Putamen (tissue), 1 donor: ENCODE results near the gene FAM53B.

Experiments used
- DNase-seq: peaks from one replicate; pipeline ENCODE4 v3.0.0-alpha.2; 2016; ENCODE audit warnings: low spot score

Gene FAM53B

DNA sequence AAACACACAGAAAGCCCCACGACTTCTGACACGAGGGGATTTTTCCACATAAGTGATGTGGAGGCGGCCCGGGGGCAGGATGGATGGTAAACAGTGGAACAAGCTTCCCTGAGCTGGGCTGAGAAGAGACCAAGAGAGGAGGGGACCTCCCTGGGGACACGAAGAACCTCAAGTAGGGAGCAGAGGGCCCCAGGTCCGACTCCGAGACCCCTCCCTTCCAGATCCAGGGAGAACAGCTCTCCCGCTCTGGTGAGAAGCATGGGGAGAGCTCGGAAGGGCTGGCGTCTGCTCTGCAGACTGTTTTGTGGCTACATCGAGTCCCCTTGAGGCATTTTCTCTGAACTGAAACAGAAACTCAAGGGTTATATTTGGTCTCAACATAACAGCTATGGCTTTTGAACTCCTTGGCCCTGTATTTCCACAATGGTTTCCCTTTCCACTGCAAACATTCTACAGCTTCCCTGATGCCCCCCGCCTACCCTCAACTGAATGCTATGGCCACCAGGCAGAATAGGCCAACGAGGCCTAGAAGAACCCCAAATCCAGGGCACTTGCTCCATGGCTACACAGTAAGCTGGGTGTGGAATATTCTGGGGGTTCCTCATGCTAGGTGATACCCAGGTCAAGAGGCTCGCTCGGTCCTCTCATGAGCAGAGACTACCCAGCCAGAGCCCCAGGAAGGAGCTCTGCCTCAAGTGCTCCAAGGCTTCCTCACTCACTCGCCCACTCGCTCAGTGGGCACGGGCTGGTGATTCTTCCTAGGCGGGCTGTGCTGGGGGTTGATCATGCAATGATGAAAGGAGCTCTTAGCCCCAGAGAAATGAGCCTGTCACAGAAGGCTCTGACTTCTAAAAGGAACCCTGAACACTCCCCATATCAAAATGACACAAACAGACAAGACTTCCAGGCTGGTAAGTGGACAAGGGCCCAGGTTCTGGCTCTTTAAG is 47.5 kb downstream of the FAM53B start:
- DNase-seq: no peak

DNA sequence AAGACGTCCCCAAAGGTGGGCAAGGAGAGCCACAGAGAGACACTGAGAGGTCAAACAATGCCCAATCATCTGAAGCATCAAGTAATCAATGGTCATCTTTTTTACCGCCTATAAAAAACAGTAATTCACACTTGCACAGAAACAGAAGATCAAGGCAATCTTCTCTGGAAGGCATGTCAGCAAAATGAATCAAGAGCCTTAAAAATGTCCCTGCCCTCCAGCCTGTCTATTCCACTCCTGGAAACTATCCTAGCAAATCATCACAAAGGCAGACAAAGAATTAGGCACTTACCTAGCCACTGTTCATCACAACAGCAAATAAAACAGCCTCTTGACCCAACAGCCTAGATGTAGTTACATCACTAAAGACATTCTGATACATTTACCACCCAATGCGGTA is 48.9 kb downstream of the FAM53B start:
- DNase-seq: no peak

DNA sequence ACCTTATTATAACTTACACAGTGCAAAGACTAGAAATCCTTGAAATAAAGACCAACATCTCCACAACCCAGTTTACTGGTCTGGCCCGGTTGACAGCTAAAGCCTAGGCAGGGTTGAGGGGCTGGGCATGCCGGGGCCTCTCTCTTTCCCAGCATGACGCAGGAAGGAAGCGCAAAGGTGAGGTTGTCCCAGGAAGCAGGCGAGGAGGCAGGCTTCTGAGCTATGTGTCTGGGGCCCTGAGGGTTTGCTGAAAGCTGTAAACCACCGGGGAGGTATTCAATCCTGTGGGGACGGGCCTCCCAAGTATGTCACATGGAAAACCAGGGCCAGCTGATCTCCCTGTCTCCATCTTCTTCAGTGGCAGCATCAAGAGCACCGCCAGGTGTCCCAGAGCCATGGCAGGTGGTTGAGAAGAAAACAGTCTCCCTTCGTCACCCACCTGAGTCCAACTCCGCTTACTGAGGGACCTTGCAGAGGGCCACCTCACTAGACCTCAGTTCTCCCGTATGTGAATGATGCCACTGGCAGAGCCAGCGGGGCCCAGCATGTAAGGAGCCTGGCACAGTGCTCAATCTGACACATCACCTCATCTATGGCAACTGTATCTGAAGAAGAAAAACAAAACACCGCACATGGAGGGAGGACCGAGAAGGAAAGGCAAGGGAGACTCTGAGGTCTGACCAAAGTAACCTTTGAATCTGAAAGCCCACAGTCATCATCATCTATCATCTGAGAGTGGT is 49.5 kb downstream of the FAM53B start:
- no peak for DNase-seq

GRCh38 chr10:124693801-124694416 is 50.3 kb downstream of the FAM53B start:
- DNase-seq: no peak

GRCh38 chr10:124693396-124693795 is 50.8 kb downstream of the FAM53B start:
- no peak for DNase-seq

- DNase-seq: no peak
Measured at GRCh38 chr10:124692100-124692446, 52.1 kb downstream of the FAM53B start.

DNA sequence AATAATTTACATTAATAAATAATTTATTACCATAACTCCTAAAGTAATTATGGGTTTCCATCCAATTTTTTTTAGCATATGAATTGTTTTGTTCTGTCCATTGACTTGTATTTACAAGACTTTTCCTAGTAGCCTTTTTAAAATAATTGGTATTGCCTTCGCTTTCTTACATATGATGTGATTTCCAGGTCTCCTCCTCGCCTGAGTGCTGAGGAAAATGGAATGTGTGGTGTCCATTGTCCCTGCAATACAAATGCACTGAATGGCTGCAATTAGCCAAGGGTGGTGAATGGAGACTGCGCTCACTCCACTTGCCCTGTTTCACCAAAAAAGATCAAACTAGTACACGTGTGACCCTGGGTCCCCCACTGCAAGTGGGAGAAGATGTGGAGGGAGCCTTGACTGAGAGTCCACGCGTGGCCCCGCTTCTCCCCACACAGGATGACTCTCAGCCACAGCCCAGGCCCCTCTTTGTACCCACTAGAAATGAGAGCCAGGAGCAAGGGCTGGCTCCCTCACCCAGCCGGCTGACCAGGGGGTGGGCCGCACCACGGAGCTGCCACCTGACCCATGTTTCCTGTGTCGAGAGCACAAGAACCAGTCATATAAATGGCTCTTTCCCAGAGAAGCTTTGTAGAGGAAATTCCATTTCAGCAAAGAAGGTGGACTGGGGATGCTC is 52.6 kb downstream of the FAM53B start:
- no peak for DNase-seq

GRCh38 chr10:124691002-124691401 is 53.2 kb downstream of the FAM53B start:
- DNase-seq: no peak

GRCh38 chr10:124689911-124690498 is 54.2 kb downstream of the FAM53B start:
- no peak for DNase-seq

- no peak for DNase-seq
Measured at GRCh38 chr10:124688889-124689670, 55.1 kb downstream of the FAM53B start.

GRCh38 chr10:124688386-124688785 is 55.8 kb downstream of the FAM53B start:
- no peak for DNase-seq

GRCh38 chr10:124686707-124687376 is 57.3 kb downstream of the FAM53B start:
- DNase-seq: peak; percentile 97

DNA sequence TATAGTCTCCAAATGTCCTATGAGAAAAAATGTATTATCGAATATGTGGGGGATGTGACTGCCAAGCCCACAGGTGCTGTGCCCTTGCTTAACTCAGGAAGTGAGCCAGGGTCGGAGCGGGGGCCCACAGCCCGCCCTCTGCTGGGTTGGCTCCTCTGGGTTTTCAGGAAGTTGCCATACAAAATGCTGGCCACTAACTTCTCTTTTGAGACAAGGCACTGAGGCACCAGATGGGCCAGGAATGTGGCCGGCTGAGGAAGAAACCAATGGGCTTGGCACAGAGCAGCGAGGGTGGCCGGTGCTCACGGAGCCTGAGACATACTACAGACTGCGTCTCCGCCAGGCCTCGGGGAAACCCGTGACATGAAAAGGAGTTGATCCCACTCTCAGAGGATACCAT is 58.9 kb downstream of the FAM53B start:
- no peak for DNase-seq

GRCh38 chr10:124683814-124684213 is 60.4 kb downstream of the FAM53B start:
- DNase-seq: no peak

GRCh38 chr10:124681626-124682552 is 62.3 kb downstream of the FAM53B start:
- no peak for DNase-seq

- DNase-seq: no peak
Measured at GRCh38 chr10:124681091-124681490, 63.1 kb downstream of the FAM53B start.

DNA sequence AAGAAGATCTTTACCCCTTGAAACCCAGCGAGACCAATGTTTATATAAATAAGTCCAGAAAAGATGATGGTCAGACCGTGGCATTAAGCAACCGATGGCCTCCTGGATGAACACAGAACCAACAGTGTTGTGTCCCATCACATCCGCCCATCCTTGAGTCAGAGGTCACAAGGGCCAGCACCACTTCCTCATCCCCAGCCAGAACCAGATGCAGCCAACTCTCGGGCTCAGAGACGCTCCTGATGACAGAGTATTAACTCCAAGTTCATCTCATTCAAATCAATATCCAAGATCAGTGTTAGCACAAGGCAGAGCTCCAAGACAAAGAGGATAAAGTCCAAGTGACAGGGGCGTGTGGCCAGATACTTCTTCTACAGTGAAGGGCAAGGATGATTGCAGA is 63.5 kb downstream of the FAM53B start:
- no peak for DNase-seq

- DNase-seq: no peak
Measured at GRCh38 chr10:124679401-124679800, 64.8 kb downstream of the FAM53B start.

GRCh38 chr10:124678557-124679240 is 65.5 kb downstream of the FAM53B start:
- DNase-seq: no peak
